KMS-11 (cell line): ENCODE measurements around the gene TRAPPC5.

ENCODE experiments used
- H2AFZ ChIP-seq: fragments of 200-600 bp; sonication (generic); 2 replicates; pipeline ENCODE4 v1.6.1; 2016; ENCODE audit warnings: antibody characterized with exemption, mixed run types, low read depth
- H3K27ac ChIP-seq: fragments of 200-600 bp; sonication (generic); 2 replicates; pipeline ENCODE4 v1.6.1; 2016; ENCODE audit warnings: mild to moderate bottlenecking, mixed run types
- H3K27me3 ChIP-seq: fragments of 200-600 bp; sonication (generic); 2 replicates; pipeline ENCODE4 v1.6.1; 2017; ENCODE audit warnings: mild to moderate bottlenecking, low read depth, mixed run types, moderate library complexity; ENCODE audit not compliant: insufficient read depth
- H3K36me3 ChIP-seq: fragments of 200-600 bp; sonication (generic); 2 replicates; pipeline ENCODE4 v1.6.1; 2017; ENCODE audit warnings: mild to moderate bottlenecking, mixed run types; ENCODE audit not compliant: insufficient read depth
- H3K4me1 ChIP-seq: fragments of 200-600 bp; sonication (generic); 2 replicates; pipeline ENCODE4 v1.6.1; 2016; ENCODE audit warnings: mild to moderate bottlenecking, low read depth, mixed run types; ENCODE audit not compliant: poor library complexity, severe bottlenecking
- H3K4me2 ChIP-seq: fragments of 200-600 bp; sonication (generic); 2 replicates; pipeline ENCODE4 v1.7.0; 2016; ENCODE audit warnings: mild to moderate bottlenecking, mixed run types
- H3K4me3 ChIP-seq: fragments of 200-600 bp; sonication (generic); IDR thresholded peaks from 2 replicates; pipeline ENCODE4 v1.6.1; 2017; ENCODE audit warnings: low read depth, low read length, mixed read lengths; ENCODE audit not compliant: insufficient read depth
- H3K79me2 ChIP-seq: fragments of 200-600 bp; sonication (generic); 2 replicates; pipeline ENCODE4 v1.6.1; 2016; ENCODE audit warnings: low read depth, mixed run types; ENCODE audit not compliant: insufficient read depth
- H3K9ac ChIP-seq: fragments of 200-600 bp; sonication (generic); 2 replicates; pipeline ENCODE4 v1.6.1; 2016; ENCODE audit warnings: mild to moderate bottlenecking, mixed run types
- H4K20me1 ChIP-seq: fragments of 200-600 bp; sonication (generic); 2 replicates; pipeline ENCODE4 v1.6.1; 2016; ENCODE audit warnings: mild to moderate bottlenecking, mixed run types; ENCODE audit not compliant: insufficient read depth
- TF ChIP-seq, protein P1 (sequence below): fragments of 200-600 bp; sonication (generic); conservative IDR thresholded peaks from 2 replicates; pipeline ENCODE4 v1.6.1; 2017; ENCODE audit warnings: low read depth, mild to moderate bottlenecking, antibody characterized with exemption, low read length, moderate library complexity, mixed read lengths

TRAPPC5 gene

DNA sequence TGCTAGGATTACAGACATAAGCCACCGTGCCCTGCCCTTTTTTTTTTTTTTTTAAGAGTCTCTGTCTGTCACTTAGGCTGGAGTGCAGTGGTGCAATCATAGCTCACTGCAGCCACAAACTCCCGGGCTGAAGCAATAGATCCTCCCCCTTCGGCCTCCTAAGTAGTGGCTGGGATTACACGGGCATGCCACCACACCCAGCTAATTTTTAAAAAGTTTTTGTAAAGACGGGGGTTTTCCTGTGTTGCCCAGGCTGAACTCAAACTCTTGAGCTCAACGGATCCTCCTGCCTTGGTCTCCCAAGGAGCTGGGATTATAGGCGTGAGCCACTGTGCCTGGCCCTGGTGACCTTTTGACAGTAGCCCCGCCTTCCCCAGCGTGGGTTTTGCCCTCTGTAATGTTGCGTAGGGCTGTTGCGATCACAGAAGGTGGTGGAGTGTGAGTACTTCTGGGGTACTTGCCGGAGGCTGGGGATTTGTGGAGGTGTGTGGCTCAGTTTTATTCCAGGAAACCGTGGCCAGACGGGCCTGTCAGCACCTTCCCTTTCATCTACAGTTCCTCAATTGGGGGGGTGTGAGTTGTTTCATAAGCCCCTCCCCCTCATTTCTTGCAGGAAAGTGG is 23.4 kb upstream of the TRAPPC5 start:
- peaks cover 2% of the 10 kb centered on the region for H3K4me1 ChIP-seq
- H3K36me3 ChIP-seq: no peaks in the 10 kb centered on the region
- H3K27me3 ChIP-seq: peaks cover 35% of the 10 kb centered on the region; the same call in 1 of the 2 replicates
- no peak overlapping the region for H3K9ac ChIP-seq
- no peaks in the 10 kb centered on the region for H4K20me1 ChIP-seq
- no peak overlapping the region for H3K4me2 ChIP-seq
- no peaks in the 10 kb centered on the region for H3K79me2 ChIP-seq
- H2AFZ ChIP-seq: no peak overlapping the region
- H3K4me3 ChIP-seq: no peak overlapping the region
- H3K27ac ChIP-seq: no peak overlapping the region
- TF ChIP-seq, protein P1, sequence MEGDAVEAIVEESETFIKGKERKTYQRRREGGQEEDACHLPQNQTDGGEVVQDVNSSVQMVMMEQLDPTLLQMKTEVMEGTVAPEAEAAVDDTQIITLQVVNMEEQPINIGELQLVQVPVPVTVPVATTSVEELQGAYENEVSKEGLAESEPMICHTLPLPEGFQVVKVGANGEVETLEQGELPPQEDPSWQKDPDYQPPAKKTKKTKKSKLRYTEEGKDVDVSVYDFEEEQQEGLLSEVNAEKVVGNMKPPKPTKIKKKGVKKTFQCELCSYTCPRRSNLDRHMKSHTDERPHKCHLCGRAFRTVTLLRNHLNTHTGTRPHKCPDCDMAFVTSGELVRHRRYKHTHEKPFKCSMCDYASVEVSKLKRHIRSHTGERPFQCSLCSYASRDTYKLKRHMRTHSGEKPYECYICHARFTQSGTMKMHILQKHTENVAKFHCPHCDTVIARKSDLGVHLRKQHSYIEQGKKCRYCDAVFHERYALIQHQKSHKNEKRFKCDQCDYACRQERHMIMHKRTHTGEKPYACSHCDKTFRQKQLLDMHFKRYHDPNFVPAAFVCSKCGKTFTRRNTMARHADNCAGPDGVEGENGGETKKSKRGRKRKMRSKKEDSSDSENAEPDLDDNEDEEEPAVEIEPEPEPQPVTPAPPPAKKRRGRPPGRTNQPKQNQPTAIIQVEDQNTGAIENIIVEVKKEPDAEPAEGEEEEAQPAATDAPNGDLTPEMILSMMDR: no peak

DNA sequence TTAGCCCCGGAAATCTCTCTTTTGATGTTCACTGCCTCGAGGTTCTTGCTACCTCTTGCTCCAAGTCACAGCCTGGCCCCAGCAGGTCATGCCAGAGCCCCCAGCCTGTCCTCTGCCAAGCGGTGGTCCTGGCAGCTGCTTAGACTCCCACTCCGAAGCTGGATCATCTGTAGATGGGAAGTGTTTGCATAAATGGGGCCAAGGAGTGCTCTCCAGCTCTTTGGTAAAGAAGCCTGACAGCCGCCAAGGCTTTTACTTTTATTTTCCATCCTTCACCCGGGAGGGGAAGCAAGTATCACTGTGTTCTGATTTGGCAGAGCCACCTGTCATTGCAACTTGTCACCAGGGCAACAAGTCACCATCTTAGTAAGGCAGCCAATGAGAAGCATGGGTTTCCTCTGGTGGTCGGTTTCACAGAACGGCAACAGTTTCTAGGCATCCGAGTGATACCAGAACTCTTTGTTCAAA is 22.4 kb upstream of the TRAPPC5 start:
- Histone ChIP-seq H3K27me3 (peaks cover 45% of the 10 kb centered on the region; the same call in 1 of the 2 replicates), H3K4me3 (no peak overlapping the region), H3K36me3 (no peaks in the 10 kb centered on the region), H3K79me2 (no peaks in the 10 kb centered on the region), H2AFZ (no peak overlapping the region), H4K20me1 (no peaks in the 10 kb centered on the region), H3K4me2 (no peak overlapping the region), H3K27ac (no peak overlapping the region), H3K9ac (no peak overlapping the region), H3K4me1 (no peaks in the 10 kb centered on the region)
- TF ChIP-seq, protein P1: no peak

DNA sequence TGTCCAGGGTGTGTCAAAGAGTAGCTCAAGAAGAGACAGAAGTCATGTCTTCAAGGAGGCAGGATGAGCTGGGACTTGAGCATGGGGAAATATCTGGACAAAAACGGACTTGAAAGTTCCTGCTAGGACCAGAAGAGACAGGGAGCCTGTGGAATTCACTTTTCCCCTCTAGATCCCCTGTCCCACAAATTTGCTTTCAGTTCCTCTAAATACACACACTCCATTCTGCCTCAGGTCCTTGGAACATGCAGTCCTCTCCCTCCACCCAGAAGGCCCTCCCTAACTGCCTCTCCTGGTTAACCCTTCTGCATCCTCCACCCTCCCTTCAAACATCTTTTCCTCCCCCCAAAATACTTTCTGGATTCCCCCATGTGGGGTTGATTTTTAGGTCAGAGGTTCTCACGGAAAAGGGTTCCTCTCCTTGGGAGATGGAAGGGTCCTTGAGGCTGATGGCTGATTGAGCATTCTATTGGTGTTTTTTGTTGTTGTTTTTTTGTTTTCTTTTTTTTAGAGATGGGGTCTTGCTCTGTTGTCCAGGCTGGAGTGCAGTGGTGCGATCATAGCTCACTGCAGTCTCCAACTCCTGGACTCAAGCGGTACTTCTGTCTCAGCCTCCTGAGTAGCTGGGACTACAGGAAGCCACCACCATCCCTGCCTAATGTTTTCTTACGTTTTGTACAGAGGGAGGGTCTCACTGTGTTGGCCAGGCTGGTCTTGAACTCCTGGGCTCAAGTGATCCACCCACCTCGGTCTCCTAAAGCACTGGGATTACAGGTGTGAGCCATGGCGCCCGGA is 18.7 kb upstream of the TRAPPC5 start:
- Histone ChIP-seq H3K79me2 (no peaks in the 10 kb centered on the region), H2AFZ (no peak overlapping the region), H4K20me1 (no peaks in the 10 kb centered on the region), H3K4me3 (no peak overlapping the region), H3K27ac (no peak overlapping the region), H3K4me1 (no peaks in the 10 kb centered on the region), H3K27me3 (peaks cover 62% of the 10 kb centered on the region; the same call in 1 of the 2 replicates), H3K36me3 (no peaks in the 10 kb centered on the region), H3K4me2 (no peak overlapping the region), H3K9ac (no peak overlapping the region)
- TF ChIP-seq, protein P1: no peak

GRCh38 chr19:7662657-7663056 is 18.0 kb upstream of the TRAPPC5 start:
- Histone ChIP-seq H3K4me1 (no peaks in the 10 kb centered on the region), H3K27me3 (peaks cover 57% of the 10 kb centered on the region; the same call in 1 of the 2 replicates)
- TF ChIP-seq, protein P1: no peak

More at GRCh38 chr19:7662657-7663056, 18.0 kb upstream of the TRAPPC5 start:
- no peak overlapping the region for H3K4me2 ChIP-seq
- no peaks in the 10 kb centered on the region for H3K79me2 ChIP-seq
- no peak overlapping the region for H3K27ac ChIP-seq
- H3K9ac ChIP-seq: no peak overlapping the region
- H2AFZ ChIP-seq: no peak overlapping the region
- H4K20me1 ChIP-seq: no peaks in the 10 kb centered on the region
- no peak overlapping the region for H3K4me3 ChIP-seq
- no peaks in the 10 kb centered on the region for H3K36me3 ChIP-seq
